Psoas muscle (tissue), 8 donors: ENCODE data around the gene CNTNAP2. TPM values are rescaled to one million over a fixed set of nuclear protein-coding genes. Genes with fewer than 3 reads are reported as not detected.

ENCODE experiments used
- ATAC-seq, 4 donors: fragments of 200-7000 bp; cut with Tn5 transposase; one replicate each; pipeline ENCODE4 v1.9.1; 2020; ENCODE audit warnings: moderate library complexity in 3 of 4, mild to moderate bottlenecking in 2 of 4
- DNase-seq, 2 donors: peaks; one replicate each; pipeline ENCODE4 v3.0.0-alpha.2; 2020
- H3K27ac ChIP-seq: fragments of 200-600 bp; one replicate; pipeline ENCODE4 v1.8.0; 2022
- H3K27me3 ChIP-seq, 3 donors: fragments of 200-600 bp in 1 of 3; one replicate each; pipeline versions ENCODE4 v1.6.1 to v1.8.0; 2013 to 2022; ENCODE audit warnings: low read length in 2 of 3, mild to moderate bottlenecking in 2 of 3, moderate library complexity in 1 of 3; ENCODE audit not compliant: insufficient read depth in 3 of 3
- H3K36me3 ChIP-seq, 2 donors: fragments of 200-600 bp in 1 of 2; one replicate each; pipeline versions ENCODE4 v1.6.1 to v1.8.0; 2013 to 2022; ENCODE audit warnings: low read depth in 1 of 2, mild to moderate bottlenecking in 1 of 2, moderate library complexity in 1 of 2; ENCODE audit not compliant: insufficient read depth in 1 of 2
- H3K4me1 ChIP-seq: fragments of 200-600 bp; one replicate; pipeline ENCODE4 v1.8.0; 2022
- H3K4me3 ChIP-seq: fragments of 200-600 bp; one replicate; pipeline ENCODE4 v1.8.0; 2022; ENCODE audit warnings: mild to moderate bottlenecking
- H3K9me3 ChIP-seq: fragments of 200-600 bp; one replicate; pipeline ENCODE4 v1.8.0; 2022
- CTCF ChIP-seq: fragments of 200-600 bp; IDR thresholded peaks from one replicate; pipeline ENCODE4 v1.8.0; 2022; ENCODE audit warnings: antibody characterized with exemption
- WGBS, 3 donors: extraction: QIAGEN DNeasy Blood & Tissue Kit; methylation state at CpG; one replicate each; pipeline versions ENCODE4 v1.1.6 to v1.1.7; 2013; 5-methylcytosine and 5-hydroxymethylcytosine counted together
- intact Hi-C, 2 donors: fragments of 100-400 bp; cut with DNase I; formaldehyde crosslinking; loops; one replicate each; pipeline versions ENCODE4 v1.11.0 to v1.14.2; 2022
- polyA plus RNA-seq, 3 donors: library from polyadenylated mRNA; stranded (reverse); fragments of 200-250 nt; gene quantifications; one replicate each; pipeline ENCODE4 v1.2.3, GENCODE V29; 2013
- total RNA-seq, 4 donors: library from RNA; stranded (reverse); fragmentation: NEBNext Ultra II Directional in 2 of 4; extraction: Animal tissue kit (Norgen Biotek cat#: 25700) in 2 of 4; gene quantifications; one replicate each; pipeline versions ENCODE4 v1.2.1 to v1.2.4, GENCODE V29; 2021 to 2023
- donor health status: healthy with polysubstance abuse.
- donor health status: DM: no; HTN: no; CAD: no; lungs with moderate emphysema.
- donor health status: Bipolar disorder and iron deficiency.
- donor health status: healthy.
- donor health status: DM: yes; HTN: yes; CAD: no.
- donor health status: DM: no; HTN: no; CAD: no.
- donor health status: DM: no; HTN: no; CAD: no.
- donor health status: DM: yes; HTN: yes; CAD: no.

CNTNAP2 gene
- total and polyA plus RNA-seq, 7 donors = 0.01 to 0.13 TPM; not detected in 5

DNA sequence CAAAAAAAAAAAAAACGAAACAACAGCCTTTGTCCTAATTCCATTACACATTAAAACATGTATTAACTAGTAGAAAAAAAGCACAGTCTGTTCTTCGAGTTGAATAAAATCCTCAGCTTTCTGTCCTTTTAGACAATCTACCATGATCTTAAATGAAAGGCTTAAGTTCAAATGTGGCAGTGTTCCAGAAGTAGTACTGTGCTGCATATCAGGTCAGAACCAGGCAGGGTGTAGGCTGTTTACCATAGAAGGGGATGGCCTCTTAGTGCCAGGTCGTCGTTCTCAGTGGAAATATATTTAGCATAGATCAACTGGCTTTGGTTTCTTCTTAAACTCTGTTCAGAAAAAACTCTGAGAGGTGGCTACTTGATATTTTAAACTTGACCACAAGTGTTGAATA, 612.0 kb downstream of the CNTNAP2 start:
- Histone ChIP-seq H3K9me3 (no peaks in the 10 kb centered on the region), H3K4me1 (no peaks in the 10 kb centered on the region), H3K4me3 (no peak overlapping the region), H3K27ac (no peak overlapping the region), H3K27me3 (no peaks in the 10 kb centered on the region), H3K36me3 (no peaks in the 10 kb centered on the region)
- DNase-seq (no peak), ATAC-seq (no peak)
- TF ChIP-seq CTCF = no peak
- WGBS, 3 donors = 53 to 70% (median 61%) methylated on average over 4 of the region's 4 CpGs
- intact Hi-C loops = no loop called here

GRCh38 chr7:146731185-146731584, 614.6 kb downstream of the CNTNAP2 start:
- no peak for TF ChIP-seq CTCF

DNA sequence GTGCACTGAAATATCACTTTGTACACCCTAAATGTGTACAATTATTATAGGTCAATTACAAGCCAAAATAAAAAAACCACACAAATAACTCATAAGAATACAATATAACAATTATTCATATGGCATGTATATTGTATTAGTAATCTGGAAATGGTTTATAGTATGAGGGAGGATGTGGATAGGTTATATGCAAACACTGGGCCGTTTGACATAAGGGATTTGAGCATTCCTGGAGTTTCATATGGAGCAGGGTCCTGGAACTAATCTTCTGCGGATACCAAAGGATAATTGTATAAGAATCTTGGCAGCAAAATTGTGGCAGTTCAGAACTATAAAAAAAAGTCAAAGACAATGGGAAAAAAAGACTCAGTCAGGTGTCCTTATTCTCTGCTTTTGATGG, 619.4 kb downstream of the CNTNAP2 start:
- no peaks in the 10 kb centered on the region for H3K27me3 ChIP-seq
- H3K27ac ChIP-seq = no peak overlapping the region
- no peaks in the 10 kb centered on the region for H3K4me1 ChIP-seq
- intact Hi-C loops = no loop called here
- 43 to 49% (median 44%) methylated on average over 2 of the region's 2 CpGs for WGBS, 3 donors
- H3K9me3 ChIP-seq = peaks cover 7% of the 10 kb centered on the region
- no peak for DNase-seq
- H3K4me3 ChIP-seq = no peak overlapping the region
- no peak for ATAC-seq
- H3K36me3 ChIP-seq = no peaks in the 10 kb centered on the region
- TF ChIP-seq CTCF = no peak

More at GRCh38 chr7:146731185-146731584, 614.6 kb downstream of the CNTNAP2 start:
- H3K27me3 ChIP-seq = no peaks in the 10 kb centered on the region
- DNase-seq = no peak
- H3K9me3 ChIP-seq = no peaks in the 10 kb centered on the region
- no peak for ATAC-seq
- intact Hi-C loops = no loop called here
- no peaks in the 10 kb centered on the region for H3K36me3 ChIP-seq
- no peak overlapping the region for H3K4me3 ChIP-seq
- H3K27ac ChIP-seq = no peak overlapping the region
- 78 to 82% (median 79%) methylated on average over 4 of the region's 4 CpGs for WGBS, 3 donors
- H3K4me1 ChIP-seq = no peaks in the 10 kb centered on the region

DNA sequence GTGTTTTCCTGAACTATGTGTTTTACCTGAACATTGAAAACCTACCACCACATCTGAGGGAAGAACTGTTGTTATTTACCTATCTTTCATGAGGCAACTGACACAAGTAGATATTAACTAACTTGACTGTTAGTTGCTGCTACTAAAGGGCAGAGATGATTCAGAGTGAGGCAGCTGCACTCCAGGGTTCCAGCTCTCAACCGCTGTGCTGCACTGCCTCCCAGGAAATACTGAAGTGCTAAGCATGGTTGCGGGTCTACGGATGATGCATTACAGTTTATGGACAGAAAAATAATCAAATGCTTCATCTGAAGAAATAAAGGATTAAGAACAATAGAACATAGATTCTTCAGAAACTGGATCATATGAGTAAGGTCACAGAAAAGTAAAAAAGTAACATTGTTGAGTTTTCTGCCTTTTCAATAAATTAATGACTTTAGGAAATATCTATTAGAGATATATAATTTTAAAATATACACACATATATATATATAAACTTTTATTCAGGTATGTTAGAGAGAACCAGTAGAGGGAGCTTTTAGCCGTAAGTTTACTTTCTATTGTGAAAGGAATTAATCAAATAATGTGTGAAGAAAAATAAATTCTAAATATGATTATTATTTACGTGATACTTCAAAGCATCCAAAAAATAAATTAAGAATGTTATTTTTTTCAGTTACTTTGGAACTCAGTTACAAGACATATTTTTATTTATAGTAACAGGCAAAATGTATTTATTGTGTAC, 620.0 kb downstream of the CNTNAP2 start:
- Histone ChIP-seq H3K4me3 (no peak overlapping the region), H3K27me3 (no peaks in the 10 kb centered on the region), H3K4me1 (no peaks in the 10 kb centered on the region), H3K36me3 (no peaks in the 10 kb centered on the region), H3K9me3 (peaks cover 7% of the 10 kb centered on the region), H3K27ac (no peak overlapping the region)
- intact Hi-C loops = no loop called here
- no peak for TF ChIP-seq CTCF
- WGBS, 3 donors = 80 to 84% (median 81%) methylated on average over 5 of the region's 5 CpGs
- no peak for ATAC-seq
- no peak for DNase-seq

- no peak for DNase-seq
- no peaks in the 10 kb centered on the region for H3K4me1 ChIP-seq
- H3K27ac ChIP-seq = no peak overlapping the region
- no peak for ATAC-seq
- intact Hi-C loops = no loop called here
- peaks cover 7% of the 10 kb centered on the region for H3K9me3 ChIP-seq
- no peaks in the 10 kb centered on the region for H3K36me3 ChIP-seq
- TF ChIP-seq CTCF = no peak
- no peaks in the 10 kb centered on the region for H3K27me3 ChIP-seq
- WGBS, 3 donors = 95 to 96% (median 96%) methylated on average over 1 of the region's 1 CpG
- H3K4me3 ChIP-seq = no peak overlapping the region
These were observed 623.4 kb downstream of the CNTNAP2 start for GRCh38 chr7:146740039-146740438.
